B cell (primary cell): ENCODE measurements around the gene CEP112. TPM values are rescaled to one million over a fixed set of nuclear protein-coding genes. Genes with fewer than 3 reads are reported as not detected.

Experiments
- ATAC-seq: fragments of 200-7000 bp; cut with Tn5 transposase; one replicate; pipeline ENCODE4 v1.10.0; 2021; ENCODE audit warnings: low read depth, mild to moderate bottlenecking, moderate number of reproducible peaks, moderate library complexity
- CTCF ChIA-PET: fragments of 350-600 bp; sonication (Branson Sonifier 250); formaldehyde crosslinking; loops from one replicate; lab custom pipeline; 2021; ENCODE audit warnings: antibody characterized with exemption, inconsistent platforms; lab: Charles Lee
- POLR2A ChIA-PET: fragments of 350-600 bp; sonication (Branson Sonifier 250); formaldehyde crosslinking; loops from one replicate; lab custom pipeline; 2021; ENCODE audit warnings: antibody characterized with exemption; lab: Charles Lee
- DNase-seq: peaks from one replicate; pipeline ENCODE4 v3.0.0; 2013
- H2AFZ ChIP-seq: 2 replicates; pipeline ENCODE4 v1.6.1; 2012; ENCODE audit warnings: mild to moderate bottlenecking, low read depth, low read length; ENCODE audit not compliant: insufficient read depth, poor library complexity, severe bottlenecking
- H3K27ac ChIP-seq, 2 donors: 1 replicate in 1 of 2; 2 replicates in 1 of 2; pipeline ENCODE4 v1.5.1; 2012 to 2013; ENCODE audit warnings: low read length in 2 of 2, mild to moderate bottlenecking in 2 of 2, moderate library complexity in 1 of 2
- H3K27me3 ChIP-seq, 4 experiments: fragments of 200-600 bp in 1 of 4; sonication (generic) in 1 of 4; replicated peaks in 1 of 4; 1 replicate in 2 of 4; 2 replicates in 2 of 4; pipeline versions ENCODE4 v1.6.1 to v1.7.0; 2013 to 2016; ENCODE audit warnings: low read length in 3 of 4, mild to moderate bottlenecking in 2 of 4, mixed read lengths in 1 of 4, moderate library complexity in 1 of 4; ENCODE audit not compliant: insufficient read depth in 4 of 4, control insufficient read depth in 3 of 4; ENCODE audit errors: control extremely low read depth in 1 of 4
- H3K36me3 ChIP-seq, 2 experiments: replicated peaks in 1 of 2; 1 replicate in 1 of 2; 2 replicates in 1 of 2; pipeline versions ENCODE4 v1.6.1 to v1.7.1; 2013; ENCODE audit warnings: low read length in 1 of 2; ENCODE audit not compliant: insufficient read depth in 2 of 2, control insufficient read depth in 1 of 2; ENCODE audit errors: control extremely low read depth in 1 of 2, extremely low read depth in 1 of 2
- H3K4me1 ChIP-seq, 2 donors: fragments of 200-600 bp in 1 of 2; sonication (generic) in 1 of 2; 1 replicate in 1 of 2; 2 replicates in 1 of 2; pipeline versions ENCODE4 v1.5.1 to v1.6.1; 2013 to 2017; ENCODE audit warnings: low read length in 2 of 2; ENCODE audit not compliant: control insufficient read depth in 2 of 2, insufficient read depth in 2 of 2
- H3K4me2 ChIP-seq: replicated peaks from 2 replicates; pipeline ENCODE3; 2012; ENCODE audit warnings: mild to moderate bottlenecking, low read depth, low read length; ENCODE audit not compliant: poor library complexity, severe bottlenecking
- H3K4me3 ChIP-seq, 5 experiments: fragments of 200-600 bp in 1 of 5; sonication (generic) in 1 of 5; 1 replicate in 3 of 5; 2 replicates in 2 of 5; pipeline versions ENCODE4 v1.5.1 to v1.7.0; 2011 to 2016; ENCODE audit warnings: low read length in 4 of 5, mild to moderate bottlenecking in 4 of 5, low read depth in 2 of 5, control low read depth in 1 of 5, moderate library complexity in 1 of 5; ENCODE audit not compliant: insufficient read depth in 1 of 5; ENCODE audit errors: control extremely low read depth in 1 of 5, extremely low read depth in 1 of 5
- H3K79me2 ChIP-seq: fragments of 200-600 bp; sonication (generic); one replicate; pipeline ENCODE4 v1.6.0; 2016; ENCODE audit warnings: low read length; ENCODE audit not compliant: control insufficient read depth, insufficient read depth
- H3K9ac ChIP-seq: fragments of 200-600 bp; sonication (generic); 2 replicates; pipeline ENCODE4 v1.6.1; 2017; ENCODE audit warnings: mild to moderate bottlenecking, low read length, moderate library complexity
- H3K9me3 ChIP-seq, 3 donors: one replicate each; pipeline versions ENCODE4 v1.6.1 to v1.7.1; 2013; ENCODE audit warnings: low read length in 2 of 3; ENCODE audit not compliant: control insufficient read depth in 2 of 3, insufficient read depth in 1 of 3; ENCODE audit errors: control extremely low read depth in 1 of 3
- H4K20me1 ChIP-seq: 2 replicates; pipeline ENCODE4 v1.6.0; 2012; ENCODE audit warnings: mild to moderate bottlenecking, low read length; ENCODE audit not compliant: insufficient read depth, control insufficient read depth, poor library complexity, severe bottlenecking
- H3K27ac Mint-ChIP-seq: one replicate; pipeline ENCODE4 v1.8.0; 2021; ENCODE audit warnings: mixed read lengths
- H3K27me3 Mint-ChIP-seq: one replicate; pipeline ENCODE4 v1.8.0; 2021; ENCODE audit warnings: mixed read lengths
- H3K4me1 Mint-ChIP-seq: one replicate; pipeline ENCODE4 v1.8.0; 2021; ENCODE audit warnings: mixed read lengths
- H3K4me3 Mint-ChIP-seq: one replicate; pipeline ENCODE4 v1.8.0; 2021; ENCODE audit warnings: mixed read lengths
- H3K9me3 Mint-ChIP-seq: one replicate; pipeline ENCODE4 v1.8.0; 2022; ENCODE audit warnings: mixed read lengths; ENCODE audit not compliant: insufficient read depth
- EZH2 ChIP-seq: IDR thresholded peaks from 2 replicates; pipeline ENCODE4 v1.6.1; 2012; ENCODE audit warnings: borderline replicate concordance, low read depth, mild to moderate bottlenecking, moderate library complexity, low read length; ENCODE audit not compliant: insufficient read depth, poor library complexity, severe bottlenecking
- WGBS: methylation state at CpG from one replicate; pipeline ENCODE4 v1.1.5; 2013; ENCODE audit warnings: missing lambda C conversion rate; ENCODE audit not compliant: insufficient coverage; 5-methylcytosine and 5-hydroxymethylcytosine counted together
- intact Hi-C: fragments of 100-400 bp; cut with micrococcal nuclease; formaldehyde crosslinking; loops from one replicate; pipeline ENCODE4 v1.10.0; 2022
- polyA plus RNA-seq: library from polyadenylated mRNA; depleted of rRNA; stranded (reverse); fragments of >200 nt; gene quantifications from 2 replicates; pipeline ENCODE4 v1.2.3, GENCODE V29; 2012
- total RNA-seq, 2 donors: library from RNA; stranded (reverse); fragments of 120-200 nt in 1 of 2; gene quantifications; 1 replicate in 1 of 2; 2 replicates in 1 of 2; pipeline versions ENCODE4 v1.2.3 to v1.2.4, GENCODE V29; 2013 to 2022
- TF ChIP-seq, protein P1 (sequence below): fragments of 200-600 bp; IDR thresholded peaks from one replicate; pipeline ENCODE4 v1.8.0; 2022; ENCODE audit warnings: antibody characterized with exemption, mild to moderate bottlenecking

Gene CEP112
- total and polyA plus RNA-seq, 2 donors (not counting 1 experiment from before 2014, with no cell fraction given) = 0.57 to 4.6 TPM

DNA sequence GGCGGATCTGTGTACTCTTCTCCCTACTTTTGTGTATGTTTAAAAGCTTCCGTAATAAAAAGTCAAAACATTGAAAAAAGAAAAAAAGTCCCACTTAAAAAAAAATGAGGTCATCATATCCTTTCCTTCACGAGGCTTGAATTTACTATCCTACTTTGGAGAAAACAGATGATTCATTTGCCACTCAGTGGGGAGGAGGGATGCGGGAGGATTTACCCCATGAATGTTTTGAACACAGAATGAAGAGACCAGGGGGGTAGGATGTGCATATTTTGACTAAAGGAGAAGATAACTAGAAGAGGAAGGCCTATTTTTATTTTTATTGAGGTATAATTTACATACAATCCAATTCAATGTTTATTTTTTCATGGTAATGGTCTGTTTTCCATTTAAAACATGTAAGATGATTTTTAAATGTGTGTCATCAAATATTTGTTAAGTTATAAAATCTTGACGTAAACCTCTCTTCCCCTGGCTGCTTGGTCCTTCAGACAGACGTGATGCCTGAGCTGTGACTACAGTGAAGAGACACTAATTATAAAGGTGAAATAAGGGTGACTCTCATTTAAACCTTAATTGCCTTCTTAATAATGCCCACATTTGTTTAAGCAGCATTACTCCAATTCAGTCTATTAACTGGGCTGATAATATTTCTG is 495.1 kb downstream of the CEP112 start:
- H3K27me3 Mint-ChIP-seq = peaks cover 18% of the 10 kb centered on the region
- no CpG with 5 or more reads among the region's 6 CpGs for WGBS
- H3K9me3 Mint-ChIP-seq = no peaks in the 10 kb centered on the region
- no peak overlapping the region for H2AFZ ChIP-seq
- ATAC-seq (no peak), DNase-seq (no peak)
- no peaks in the 10 kb centered on the region for H3K4me1 ChIP-seq
- no peaks in the 10 kb centered on the region for H3K79me2 ChIP-seq
- POLR2A ChIA-PET = no interaction called here
- TF ChIP-seq, protein P1, sequence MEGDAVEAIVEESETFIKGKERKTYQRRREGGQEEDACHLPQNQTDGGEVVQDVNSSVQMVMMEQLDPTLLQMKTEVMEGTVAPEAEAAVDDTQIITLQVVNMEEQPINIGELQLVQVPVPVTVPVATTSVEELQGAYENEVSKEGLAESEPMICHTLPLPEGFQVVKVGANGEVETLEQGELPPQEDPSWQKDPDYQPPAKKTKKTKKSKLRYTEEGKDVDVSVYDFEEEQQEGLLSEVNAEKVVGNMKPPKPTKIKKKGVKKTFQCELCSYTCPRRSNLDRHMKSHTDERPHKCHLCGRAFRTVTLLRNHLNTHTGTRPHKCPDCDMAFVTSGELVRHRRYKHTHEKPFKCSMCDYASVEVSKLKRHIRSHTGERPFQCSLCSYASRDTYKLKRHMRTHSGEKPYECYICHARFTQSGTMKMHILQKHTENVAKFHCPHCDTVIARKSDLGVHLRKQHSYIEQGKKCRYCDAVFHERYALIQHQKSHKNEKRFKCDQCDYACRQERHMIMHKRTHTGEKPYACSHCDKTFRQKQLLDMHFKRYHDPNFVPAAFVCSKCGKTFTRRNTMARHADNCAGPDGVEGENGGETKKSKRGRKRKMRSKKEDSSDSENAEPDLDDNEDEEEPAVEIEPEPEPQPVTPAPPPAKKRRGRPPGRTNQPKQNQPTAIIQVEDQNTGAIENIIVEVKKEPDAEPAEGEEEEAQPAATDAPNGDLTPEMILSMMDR = no peak
- no peak for TF ChIP-seq EZH2
- H3K36me3 ChIP-seq = no peaks in the 10 kb centered on the region
- H3K4me1 Mint-ChIP-seq = no peaks in the 10 kb centered on the region
- no peak overlapping the region for H3K4me2 ChIP-seq
- H3K27me3 ChIP-seq = no peaks in the 10 kb centered on the region
- no peak overlapping the region for H3K27ac Mint-ChIP-seq
- H4K20me1 ChIP-seq = no peaks in the 10 kb centered on the region
- no peak overlapping the region for H3K9ac ChIP-seq
- CTCF ChIA-PET = no interaction called here
- no peak overlapping the region for H3K4me3 Mint-ChIP-seq
- no peak overlapping the region for H3K27ac ChIP-seq
- no peaks in the 10 kb centered on the region for H3K9me3 ChIP-seq
- no peak overlapping the region for H3K4me3 ChIP-seq
- intact Hi-C loops = no loop called here

DNA sequence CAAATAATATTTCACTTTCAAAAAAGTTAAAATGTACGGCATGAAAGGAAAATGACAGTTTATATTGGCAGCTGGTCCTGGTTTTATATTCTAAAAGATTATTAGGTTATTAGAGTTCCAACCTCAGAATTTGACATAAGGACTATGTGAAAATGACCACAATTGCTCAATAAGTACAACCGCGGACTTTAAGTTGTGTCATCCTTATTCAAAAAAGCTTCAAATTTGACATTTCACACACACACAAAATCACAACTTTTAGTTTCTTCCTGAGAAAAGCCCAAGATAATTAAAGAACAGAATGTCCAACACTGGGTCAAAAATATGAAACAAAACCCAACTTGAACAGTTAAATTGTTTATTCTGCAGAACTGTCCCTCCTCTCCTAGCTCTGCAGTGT is 497.3 kb downstream of the CEP112 start:
- Histone ChIP-seq H3K4me3 (no peak overlapping the region), H3K79me2 (no peaks in the 10 kb centered on the region), H3K9me3 (no peaks in the 10 kb centered on the region), H3K4me1 (no peaks in the 10 kb centered on the region), H3K36me3 (no peaks in the 10 kb centered on the region), H3K4me2 (no peak overlapping the region), H3K27me3 (no peaks in the 10 kb centered on the region), H3K27ac (no peak overlapping the region), H2AFZ (no peak overlapping the region), H4K20me1 (no peaks in the 10 kb centered on the region), H3K9ac (no peak overlapping the region)
- CTCF ChIA-PET = no interaction called here
- H3K27me3 Mint-ChIP-seq = peaks cover 7% of the 10 kb centered on the region
- H3K4me1 Mint-ChIP-seq = no peaks in the 10 kb centered on the region
- no peaks in the 10 kb centered on the region for H3K9me3 Mint-ChIP-seq
- H3K4me3 Mint-ChIP-seq = no peak overlapping the region
- intact Hi-C loops = no loop called here
- H3K27ac Mint-ChIP-seq = no peak overlapping the region
- TF ChIP-seq, protein P1 = no peak
- no peak for TF ChIP-seq EZH2
- no CpG with 5 or more reads among the region's 3 CpGs for WGBS
- ATAC-seq (no peak), DNase-seq (no peak)
- POLR2A ChIA-PET = no interaction called here
